HG03469 (cell line): ENCODE measurements around the gene SLC38A8.

Experiments
- ATAC-seq: cut with Tn5 transposase; IDR thresholded peaks from one replicate; pipeline ENCODE4 v1.9.1; 2021; ENCODE audit warnings: mild to moderate bottlenecking, moderate library complexity, moderate number of reproducible peaks; ENCODE audit not compliant: unreplicated experiment

SLC38A8 gene

GRCh38 chr16:84033251-84034195, 9.1 kb downstream of the SLC38A8 start:
- ATAC-seq = no peak

GRCh38 chr16:84032458-84033178, 10.0 kb downstream of the SLC38A8 start:
- ATAC-seq = no peak

- no peak for ATAC-seq
These were observed 11.0 kb downstream of the SLC38A8 start for GRCh38 chr16:84031556-84031955.

GRCh38 chr16:84029297-84030047, 13.1 kb downstream of the SLC38A8 start:
- ATAC-seq = no peak

DNA sequence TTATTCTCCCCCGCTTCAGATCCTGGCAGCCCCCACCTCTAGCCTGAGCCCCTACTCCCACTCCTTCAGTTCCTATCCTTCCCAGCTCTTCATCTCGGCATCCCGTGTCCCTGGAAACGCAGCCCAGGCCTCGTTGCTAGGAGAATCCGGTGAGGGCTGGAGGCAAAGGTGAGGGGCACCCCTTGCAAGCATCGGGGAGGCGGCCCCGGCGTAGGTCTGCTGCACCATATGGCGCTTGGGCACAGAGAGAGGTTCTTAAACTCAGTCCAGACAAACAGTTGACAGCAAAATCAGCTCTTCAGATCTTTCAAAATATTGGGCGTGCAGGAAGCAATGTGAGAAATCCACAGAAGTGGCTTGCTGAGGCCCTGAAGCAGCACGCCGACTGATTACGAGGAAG, 15.0 kb downstream of the SLC38A8 start:
- ATAC-seq = no peak

- ATAC-seq = no peak
These were observed 16.0 kb downstream of the SLC38A8 start for GRCh38 chr16:84026606-84027005.

- ATAC-seq = no peak
These were observed 17.7 kb downstream of the SLC38A8 start for GRCh38 chr16:84024854-84025253.

DNA sequence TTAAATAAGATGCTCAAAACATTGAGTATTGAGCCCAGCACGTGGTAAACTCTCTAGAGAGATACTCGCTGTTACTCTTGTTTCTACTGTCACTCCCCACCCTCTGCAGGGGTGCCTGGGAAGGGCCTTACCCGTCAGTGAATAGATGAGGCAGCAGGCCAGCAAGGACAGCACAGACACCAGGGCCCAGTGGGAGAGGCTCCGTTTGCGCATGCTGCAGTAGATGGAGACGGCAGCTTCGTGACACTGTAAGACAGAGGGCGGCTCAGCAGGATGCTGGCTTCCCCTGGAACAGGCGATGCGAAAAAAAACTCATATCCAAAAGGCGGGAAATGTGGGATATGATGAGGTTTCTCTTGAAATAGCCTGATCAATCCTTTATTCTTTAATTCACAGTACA, 20.0 kb downstream of the SLC38A8 start:
- ATAC-seq = no peak

- ATAC-seq = no peak
These were observed 21.1 kb downstream of the SLC38A8 start for GRCh38 chr16:84021488-84021887.

DNA sequence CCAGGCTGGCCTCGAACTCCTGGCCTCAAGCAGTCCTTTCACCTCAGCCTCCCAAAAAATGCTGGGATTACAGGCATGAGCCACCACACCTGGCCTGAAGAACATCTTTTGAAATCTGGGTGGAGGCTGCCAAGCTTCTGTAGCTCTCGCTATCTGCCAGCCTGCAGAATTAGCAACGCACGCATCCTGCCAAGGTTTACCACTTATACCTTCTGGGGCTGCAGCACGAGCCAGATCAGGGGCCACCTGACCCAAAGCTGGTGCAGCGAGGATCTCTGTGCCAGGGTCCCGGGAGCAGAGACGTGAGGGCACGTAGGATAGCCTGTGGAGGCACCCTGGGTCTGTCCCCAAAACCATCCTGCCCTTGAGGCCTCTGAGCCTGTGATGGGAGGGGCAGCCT, 22.2 kb downstream of the SLC38A8 start:
- no peak for ATAC-seq

DNA sequence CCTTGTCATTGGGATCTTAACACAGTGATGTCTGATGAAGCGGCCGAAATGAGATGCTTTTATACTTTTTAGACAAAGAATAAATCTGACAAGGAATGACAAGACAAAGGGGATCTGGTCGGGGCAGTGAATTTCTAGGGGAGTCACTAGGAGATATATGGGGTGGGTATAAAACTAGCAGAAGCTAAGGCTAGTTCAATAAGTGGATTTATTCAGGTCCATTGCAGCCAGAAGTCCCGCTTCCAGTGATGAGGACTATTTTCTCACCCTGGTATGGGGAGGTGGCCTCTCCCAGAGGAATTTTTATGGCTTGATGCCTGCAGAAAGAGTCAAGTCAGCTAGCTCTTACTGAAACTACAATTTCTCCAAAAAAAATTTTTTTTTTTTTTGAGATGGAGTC, 23.9 kb downstream of the SLC38A8 start:
- ATAC-seq = no peak

GRCh38 chr16:84016477-84016876, 26.1 kb downstream of the SLC38A8 start:
- no peak for ATAC-seq

DNA sequence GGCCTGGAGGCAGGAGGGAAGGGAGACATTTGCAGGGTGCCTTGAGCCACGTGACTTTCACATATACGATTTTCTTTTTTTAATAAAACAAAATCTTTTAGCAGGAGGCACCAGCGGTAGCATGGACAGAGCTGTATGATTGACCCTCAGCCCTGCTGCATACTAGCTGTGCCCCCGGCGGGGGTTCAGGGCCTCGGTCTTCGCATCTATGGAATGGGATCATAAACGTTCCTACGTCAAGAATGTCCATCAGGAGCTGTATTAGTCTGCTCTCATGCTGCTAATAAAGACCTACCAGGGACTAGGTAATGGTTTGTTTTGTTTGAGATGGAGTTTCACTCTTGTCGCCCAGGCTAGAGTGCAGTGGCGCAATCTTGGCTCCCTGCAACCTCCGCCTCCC, 27.2 kb downstream of the SLC38A8 start:
- ATAC-seq = no peak

DNA sequence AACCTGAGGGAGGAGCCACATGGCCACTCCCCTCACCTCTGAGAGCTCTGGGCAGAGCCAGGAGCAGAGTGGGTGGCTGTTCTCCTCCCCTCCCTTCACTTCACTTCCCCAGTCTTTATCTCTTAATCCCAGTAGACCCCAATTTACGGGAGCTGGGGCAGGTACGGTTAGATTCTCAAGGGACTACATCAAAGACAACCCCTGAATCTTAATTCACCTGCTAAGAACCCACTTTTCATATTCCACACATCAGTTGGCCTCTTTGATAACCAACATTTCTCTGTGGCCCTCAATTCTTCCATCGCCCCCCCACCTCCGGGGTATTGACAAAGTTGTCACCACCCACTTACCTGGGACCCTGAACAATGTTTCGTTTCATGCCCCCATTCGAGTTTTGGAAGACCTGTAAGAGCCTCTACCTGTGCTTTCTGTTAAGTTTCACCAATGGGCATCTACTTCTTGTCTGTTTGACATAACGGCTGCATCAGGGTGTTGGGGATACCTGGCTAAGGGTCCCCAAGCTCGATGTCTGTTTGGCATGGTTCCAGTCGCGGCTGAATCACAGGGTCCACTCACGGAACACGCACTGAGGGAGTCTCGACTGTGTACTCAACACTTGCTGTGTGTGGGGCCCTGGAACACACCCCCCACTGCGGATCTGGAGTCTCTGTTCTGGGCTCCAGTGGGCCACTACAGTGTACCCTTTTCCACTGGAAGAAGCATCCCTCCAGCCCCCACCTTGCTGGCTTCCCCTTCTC, 27.8 kb downstream of the SLC38A8 start:
- no peak for ATAC-seq

- ATAC-seq = peak; percentile 74
These were observed 28.6 kb downstream of the SLC38A8 start for GRCh38 chr16:84013787-84014569.

DNA sequence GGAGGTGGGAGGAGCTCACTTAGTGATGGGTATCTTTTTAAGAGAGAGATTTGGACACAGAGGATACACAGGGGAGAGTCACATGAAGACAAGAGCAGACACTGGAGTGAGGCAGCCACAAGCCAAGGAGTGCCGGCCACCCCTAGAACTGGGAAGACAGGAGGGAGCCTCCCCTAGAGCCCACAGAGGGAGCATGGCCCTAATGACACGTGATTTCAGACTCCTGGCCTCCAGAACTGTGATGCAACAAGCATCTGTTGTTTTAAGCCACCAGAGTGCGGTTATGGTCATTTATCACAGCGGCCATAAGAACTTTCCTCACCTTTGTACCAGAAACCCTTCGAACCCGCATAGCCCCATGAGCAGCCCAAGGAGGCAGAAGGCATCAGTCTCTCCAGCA, 33.3 kb downstream of the SLC38A8 start:
- no peak for ATAC-seq

GRCh38 chr16:84007965-84008364, 34.6 kb downstream of the SLC38A8 start:
- no peak for ATAC-seq

DNA sequence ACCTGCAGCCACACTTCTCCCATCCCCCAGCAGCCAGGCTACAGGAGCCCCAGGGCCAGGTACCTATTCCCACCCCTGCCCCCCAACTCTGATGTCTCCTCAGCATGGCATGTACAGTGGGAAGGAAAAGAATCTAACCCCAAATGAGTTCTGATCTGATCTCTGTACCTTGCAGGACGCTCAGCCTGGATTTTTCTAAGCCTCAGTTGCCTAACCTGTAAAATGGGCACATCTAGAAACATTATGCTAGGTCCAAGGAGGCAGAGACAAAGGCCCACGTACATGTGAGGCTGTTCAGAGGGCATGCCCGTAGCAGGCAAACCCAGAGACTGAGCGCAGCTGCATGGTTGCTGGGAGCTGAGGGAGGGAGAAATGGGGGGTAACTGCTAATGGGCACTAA, 35.1 kb downstream of the SLC38A8 start:
- ATAC-seq = no peak

DNA sequence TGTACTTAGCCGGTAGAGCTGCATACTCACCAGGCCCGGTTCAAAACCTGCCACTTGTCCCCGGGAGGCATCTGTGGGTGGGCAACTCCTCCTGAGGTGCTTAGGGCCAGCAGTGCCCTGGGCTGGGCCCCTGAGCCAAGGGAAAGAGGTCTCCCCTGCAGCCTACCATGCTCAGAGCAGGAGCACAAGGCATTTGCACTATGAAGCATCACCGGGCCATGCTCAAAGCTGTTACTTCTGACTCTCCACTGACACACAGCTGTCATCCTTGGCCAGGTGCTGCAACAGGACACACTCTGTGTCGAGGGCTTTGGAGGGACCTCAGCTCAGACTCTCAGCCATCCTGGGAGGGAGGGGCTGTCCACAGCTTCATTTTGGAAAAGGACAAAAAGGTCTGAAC, 37.2 kb downstream of the SLC38A8 start:
- ATAC-seq = no peak

DNA sequence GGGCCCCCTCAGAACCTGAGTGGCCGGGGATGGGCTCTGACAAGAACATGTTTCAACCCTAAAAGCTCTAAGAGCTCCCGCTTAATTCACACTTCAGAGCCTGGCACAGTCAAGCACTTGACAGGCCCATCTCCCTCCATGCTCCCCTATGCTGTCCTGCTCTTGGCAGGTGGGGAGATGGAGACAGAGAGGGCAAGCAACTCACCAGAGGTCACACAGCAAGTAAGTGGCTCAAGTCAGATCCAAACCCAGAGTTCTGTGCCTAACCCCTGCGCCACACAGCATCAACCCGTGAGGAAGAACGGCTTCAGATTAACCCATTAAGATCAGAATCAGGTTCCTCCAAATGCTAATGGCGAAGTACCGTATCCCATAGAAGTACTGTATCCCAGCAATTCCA, 38.2 kb downstream of the SLC38A8 start:
- ATAC-seq = no peak
